HG02642 (cell line): ENCODE results near the gene USP30.

Experiments
- ATAC-seq: cut with Tn5 transposase; IDR thresholded peaks from one replicate; pipeline ENCODE4 v1.9.1; 2021; ENCODE audit warnings: mild to moderate bottlenecking; ENCODE audit not compliant: unreplicated experiment, poor library complexity

USP30 gene

DNA sequence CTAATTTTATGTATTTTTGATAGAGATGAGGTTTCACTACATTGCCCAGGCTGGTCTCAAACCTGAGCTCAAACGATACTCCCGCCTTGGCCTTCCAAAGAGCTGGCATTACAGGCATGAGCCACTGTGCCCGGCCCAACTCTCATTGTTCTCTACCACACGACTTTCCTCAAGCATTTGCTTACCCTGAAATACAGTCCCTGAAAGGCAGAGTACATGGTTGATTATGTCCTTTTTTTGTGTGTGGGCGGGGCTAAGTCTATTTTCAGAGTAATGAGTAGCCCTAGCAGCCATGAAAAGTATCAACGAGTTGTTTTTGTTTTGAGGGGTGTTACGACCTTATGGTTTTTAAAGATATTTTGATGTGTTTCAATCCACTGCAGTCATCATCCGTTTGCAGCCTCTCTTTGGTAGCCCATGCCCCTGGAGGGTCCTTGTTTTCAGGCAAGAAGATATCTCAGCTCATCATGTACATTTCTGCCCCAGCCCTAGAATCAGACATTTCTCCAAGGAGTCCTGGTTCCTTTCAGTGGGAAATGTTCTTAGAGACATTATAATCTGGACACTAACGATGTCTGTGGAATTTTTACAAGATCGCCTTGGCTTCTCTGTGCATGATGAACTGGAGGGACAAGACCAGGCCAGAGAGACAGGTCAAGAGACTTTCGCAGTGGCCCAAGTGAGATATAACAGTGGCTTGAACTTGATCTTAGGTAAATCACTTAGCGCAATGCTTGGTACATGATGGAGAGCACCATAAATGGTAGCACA, 72.7 kb downstream of the USP30 start:
- no peak for ATAC-seq

- ATAC-seq: no peak
Observed at GRCh38 chr12:109125791-109126190, 73.4 kb downstream of the USP30 start.

DNA sequence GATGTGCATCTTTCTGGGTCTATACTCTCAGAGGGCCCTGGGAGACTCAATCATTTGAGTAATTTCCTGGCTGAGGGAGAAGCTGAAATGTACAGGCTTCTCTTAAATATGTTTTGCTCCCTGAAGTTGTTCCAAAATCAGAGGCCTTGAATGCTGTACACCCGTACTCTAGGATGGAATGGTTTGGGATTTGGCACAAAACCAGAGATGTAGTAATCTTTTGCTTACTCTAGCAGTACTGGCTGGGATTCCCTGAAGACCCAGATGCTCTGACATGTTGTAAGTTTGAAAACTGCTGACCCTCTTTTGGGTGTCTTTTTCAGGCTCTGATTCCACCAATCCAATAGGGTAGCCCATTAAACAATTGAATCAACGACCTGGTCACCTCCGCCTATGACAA, 74.4 kb downstream of the USP30 start:
- no peak for ATAC-seq

GRCh38 chr12:109127533-109128242, 75.3 kb downstream of the USP30 start:
- no peak for ATAC-seq

DNA sequence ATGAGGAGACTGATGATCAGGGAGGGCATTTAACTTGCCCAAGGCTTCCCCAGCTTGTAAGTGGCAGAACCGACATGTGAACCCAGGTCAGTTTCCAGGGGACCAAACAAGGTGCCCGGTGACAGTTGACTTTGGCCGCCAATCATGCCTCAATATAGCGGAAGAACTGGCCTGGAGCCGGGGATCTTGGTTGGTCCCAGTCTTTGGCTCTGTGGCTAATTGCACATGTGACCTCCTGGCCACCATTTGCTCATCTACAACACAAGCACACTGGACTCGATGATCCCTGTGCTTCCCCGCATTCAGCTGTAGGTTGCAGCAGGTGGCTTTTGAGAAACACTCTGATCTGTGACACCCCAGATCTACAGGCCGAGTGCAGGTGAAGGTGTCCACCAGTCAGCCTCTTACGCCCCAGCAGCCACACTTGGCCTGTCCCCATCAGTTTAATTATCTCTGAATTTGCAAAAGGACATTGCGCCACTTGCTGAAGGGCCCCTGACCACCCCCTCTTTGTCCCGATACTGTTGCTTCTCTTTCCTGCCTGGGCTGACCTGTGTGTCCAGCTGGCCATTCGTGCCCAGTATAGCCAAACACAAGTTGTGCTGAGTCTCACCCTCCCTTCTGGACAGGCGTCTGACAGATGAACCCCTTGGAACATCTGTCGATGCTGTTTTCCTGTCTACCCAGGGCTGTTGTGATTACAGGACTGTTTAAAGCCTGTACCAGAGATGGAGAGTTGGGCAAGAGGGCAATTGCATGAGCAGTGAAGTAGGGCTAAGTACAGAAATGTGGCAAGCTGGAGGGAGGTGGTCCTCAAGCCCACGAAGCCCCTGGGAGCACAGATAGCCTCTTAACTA, 78.1 kb downstream of the USP30 start:
- no peak for ATAC-seq

DNA sequence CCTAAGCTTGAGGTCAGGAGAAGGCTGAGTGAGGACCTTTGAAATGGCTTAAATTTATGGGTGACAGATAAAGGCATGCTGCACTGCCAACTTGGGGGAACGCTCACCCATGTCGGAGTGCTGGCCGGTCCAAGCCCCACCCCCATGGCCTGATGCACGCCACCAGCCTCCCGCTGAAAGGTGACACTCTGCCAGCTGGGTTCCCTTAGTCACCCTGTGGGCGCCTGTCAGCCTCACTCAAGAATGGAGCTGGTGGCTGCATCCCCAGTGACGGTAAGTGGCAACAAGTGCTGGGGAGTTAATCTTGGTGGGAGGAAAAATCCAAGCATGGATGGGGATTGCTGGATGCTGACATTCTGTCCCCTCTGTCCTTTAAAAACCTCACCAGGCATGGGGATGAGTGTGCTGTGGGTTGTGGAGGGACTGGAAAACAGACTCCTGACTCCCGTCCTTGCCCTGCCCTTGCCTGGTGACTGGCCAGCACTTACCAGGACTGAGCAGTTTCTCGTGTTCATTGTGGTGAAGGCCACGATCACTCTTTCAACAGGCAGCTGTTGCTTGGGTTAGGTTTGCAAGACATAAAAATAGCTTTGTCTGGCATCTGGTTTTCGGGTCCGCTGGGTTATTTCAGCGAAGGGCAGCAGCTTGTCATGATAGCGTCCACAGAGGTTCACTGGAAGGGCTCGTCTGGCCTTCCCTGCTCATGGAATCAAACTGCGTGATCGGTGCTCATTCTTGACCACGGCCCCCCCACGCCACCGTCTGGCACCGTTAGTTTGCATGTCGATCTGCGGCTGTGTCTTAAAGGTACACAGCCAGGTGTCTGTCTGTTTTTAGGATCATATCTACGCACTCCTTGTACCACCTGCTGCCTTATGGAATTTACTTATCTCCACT, 79.0 kb downstream of the USP30 start:
- no peak for ATAC-seq

GRCh38 chr12:109134186-109134917, 82.0 kb downstream of the USP30 start:
- no peak for ATAC-seq

DNA sequence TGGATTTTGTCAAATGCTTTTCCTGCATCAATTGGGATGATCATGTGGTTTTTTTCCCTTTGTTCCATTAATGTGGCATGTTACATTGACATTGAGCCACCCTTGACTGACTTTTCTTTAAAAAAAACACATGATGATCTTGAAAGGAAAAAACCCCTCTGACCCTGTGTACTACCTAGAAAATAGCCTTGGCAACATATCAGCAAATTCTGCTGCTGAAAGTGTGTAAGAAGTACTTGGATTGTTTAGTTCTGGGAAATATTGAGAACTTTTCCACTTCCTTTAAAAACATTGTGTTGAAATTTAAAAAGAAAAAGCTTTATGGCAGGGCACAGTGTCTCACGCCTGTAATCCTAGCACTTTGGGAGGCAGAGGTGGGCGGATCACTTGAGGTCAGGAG, 84.7 kb downstream of the USP30 start:
- ATAC-seq: no peak
